Measurements from ENCODE around the gene SLCO2A1. TPM values are rescaled to one million over a fixed set of nuclear protein-coding genes. Genes with fewer than 3 reads are reported as not detected.

Gene SLCO2A1
- total RNA-seq = 10 to 100 TPM; 15.0 to 33.0 (median 19.2) TPM

- DNase-seq = peak in 2 of 3 donors; percentile 56 to 61
- TF ChIP-seq, protein P1, sequence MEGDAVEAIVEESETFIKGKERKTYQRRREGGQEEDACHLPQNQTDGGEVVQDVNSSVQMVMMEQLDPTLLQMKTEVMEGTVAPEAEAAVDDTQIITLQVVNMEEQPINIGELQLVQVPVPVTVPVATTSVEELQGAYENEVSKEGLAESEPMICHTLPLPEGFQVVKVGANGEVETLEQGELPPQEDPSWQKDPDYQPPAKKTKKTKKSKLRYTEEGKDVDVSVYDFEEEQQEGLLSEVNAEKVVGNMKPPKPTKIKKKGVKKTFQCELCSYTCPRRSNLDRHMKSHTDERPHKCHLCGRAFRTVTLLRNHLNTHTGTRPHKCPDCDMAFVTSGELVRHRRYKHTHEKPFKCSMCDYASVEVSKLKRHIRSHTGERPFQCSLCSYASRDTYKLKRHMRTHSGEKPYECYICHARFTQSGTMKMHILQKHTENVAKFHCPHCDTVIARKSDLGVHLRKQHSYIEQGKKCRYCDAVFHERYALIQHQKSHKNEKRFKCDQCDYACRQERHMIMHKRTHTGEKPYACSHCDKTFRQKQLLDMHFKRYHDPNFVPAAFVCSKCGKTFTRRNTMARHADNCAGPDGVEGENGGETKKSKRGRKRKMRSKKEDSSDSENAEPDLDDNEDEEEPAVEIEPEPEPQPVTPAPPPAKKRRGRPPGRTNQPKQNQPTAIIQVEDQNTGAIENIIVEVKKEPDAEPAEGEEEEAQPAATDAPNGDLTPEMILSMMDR (IDR thresholded peaks at IDR 0.05) = no peak
- TF ChIP-seq POLR2A (IDR thresholded peaks at IDR 0.05) = peak in 1 of 2 donors; percentile 21
- Histone ChIP-seq H3K36me3 (no peaks in the 10 kb centered on the region), H3K27ac (peak within 1 kb of the TSS; percentile 31 to 59 (median 44)), H3K9me3 (no peaks in the 10 kb centered on the region), H3K4me3 (peak within 1 kb of the TSS; percentile 33 to 81 (median 60)), H3K27me3 (peaks cover 0 to 8% of the 10 kb centered on the region in 2 donors), H3K4me1 (peaks cover 0 to 11% (median 0%) of the 10 kb centered on the region in 4 donors)
These were observed at the start of gene SLCO2A1 for GRCh38 chr3:134029734-134030378. TSS of gene SLCO2A1 (minus strand) at chr3:134029925. CDS start at chr3:134029802, 123 bp downstream.

- Histone ChIP-seq H3K4me3 (no peak overlapping the region), H3K4me1 (no peaks in the 10 kb centered on the region), H3K9me3 (no peaks in the 10 kb centered on the region), H3K36me3 (no peaks in the 10 kb centered on the region), H3K27me3 (no peaks in the 10 kb centered on the region), H3K27ac (no peak overlapping the region)
- TF ChIP-seq, protein P1 (IDR thresholded peaks at IDR 0.05) = no peak
- TF ChIP-seq POLR2A (IDR thresholded peaks at IDR 0.05) = no peak
- DNase-seq = no peak
These were observed 49.4 kb upstream of the SLCO2A1 start for GRCh38 chr3:134079111-134079547.

GRCh38 chr3:134078169-134078831 is 48.6 kb upstream of the SLCO2A1 start:
- no peak for DNase-seq
- Histone ChIP-seq H3K4me3 (no peak overlapping the region), H3K27ac (no peak overlapping the region), H3K9me3 (no peaks in the 10 kb centered on the region), H3K36me3 (no peaks in the 10 kb centered on the region), H3K27me3 (no peaks in the 10 kb centered on the region), H3K4me1 (no peaks in the 10 kb centered on the region)
- TF ChIP-seq, protein P1 (IDR thresholded peaks at IDR 0.05) = no peak
- TF ChIP-seq POLR2A (IDR thresholded peaks at IDR 0.05) = no peak

GRCh38 chr3:134077649-134078161 is 48.0 kb upstream of the SLCO2A1 start:
- DNase-seq = no peak
- TF ChIP-seq, protein P1 (IDR thresholded peaks at IDR 0.05) = no peak
- no peak for TF ChIP-seq POLR2A (IDR thresholded peaks at IDR 0.05)
- Histone ChIP-seq H3K4me1 (no peaks in the 10 kb centered on the region), H3K9me3 (no peaks in the 10 kb centered on the region), H3K27ac (no peak overlapping the region), H3K4me3 (no peak overlapping the region), H3K27me3 (no peaks in the 10 kb centered on the region), H3K36me3 (no peaks in the 10 kb centered on the region)

DNA sequence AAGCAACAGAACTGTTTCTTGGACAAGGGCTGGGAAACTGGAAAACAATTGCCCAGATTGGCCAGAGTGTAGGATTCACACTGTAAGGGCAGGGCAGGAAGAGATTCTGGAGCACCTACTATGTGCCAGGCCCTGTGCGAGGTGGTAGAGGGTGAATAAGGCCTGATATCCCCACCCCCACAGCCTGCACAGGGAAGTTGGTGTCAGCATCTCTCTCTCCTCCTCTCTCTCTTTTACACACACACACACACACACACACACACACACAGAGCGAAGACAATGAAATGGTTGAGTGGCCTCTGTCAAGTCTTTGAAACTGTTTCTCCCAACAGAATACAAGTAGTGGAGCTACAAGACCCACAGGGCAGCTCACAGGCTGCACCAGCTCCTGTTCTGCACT is 47.1 kb upstream of the SLCO2A1 start:
- no peaks in the 10 kb centered on the region for H3K36me3 ChIP-seq
- no peak overlapping the region for H3K4me3 ChIP-seq
- H3K27ac ChIP-seq = no peak overlapping the region
- no peak for DNase-seq
- TF ChIP-seq, protein P1 (IDR thresholded peaks at IDR 0.05) = no peak
- no peak for TF ChIP-seq POLR2A (IDR thresholded peaks at IDR 0.05)
- no peaks in the 10 kb centered on the region for H3K9me3 ChIP-seq
- no peaks in the 10 kb centered on the region for H3K27me3 ChIP-seq
- H3K4me1 ChIP-seq = no peaks in the 10 kb centered on the region

Data from Peyer's patch (tissue), 4 donors.